ENCODE data around the gene TPM4. TPM values are rescaled to one million over a fixed set of nuclear protein-coding genes. Genes with fewer than 3 reads are reported as not detected.

TPM4 gene
- total RNA-seq, 2 experiments from 2014 or later: 592 to 611 TPM

GRCh38 chr19:16125737-16126495, 49.6 kb downstream of the TPM4 start:
- no peaks in the 10 kb centered on the region for H3K9me3 Mint-ChIP-seq
- DNase-seq: no peak
- ChIA-PET POLR2A (interaction anchor here (0.7 to 2.2 kb wide), 3 partner anchors 10 to 337 kb away, joined by 3 to 7 read pairs (median 4); partner anchors contain the start of gene HSH2D), CTCF (interaction anchor here (0.8 to 1.1 kb wide), 2 partner anchors 16 to 85 kb away, joined by 3 read pairs; no protein-coding TSS in a partner anchor)
- H3K27ac Mint-ChIP-seq: no peak overlapping the region
- H3K36me3 Mint-ChIP-seq (ENCODE audit: low read depth): peaks cover 82% of the 10 kb centered on the region
- H3K27me3 Mint-ChIP-seq: no peaks in the 10 kb centered on the region
- H3K4me1 Mint-ChIP-seq: peaks cover 11% of the 10 kb centered on the region
- H3K4me3 Mint-ChIP-seq: no peak overlapping the region

GRCh38 chr19:16127080-16127479, 50.8 kb downstream of the TPM4 start:
- CTCF ChIA-PET: interaction anchor here (1.1 kb wide), 1 partner anchor 86 kb away, joined by 3 read pairs; no protein-coding TSS in a partner anchor
- no peaks in the 10 kb centered on the region for H3K27me3 Mint-ChIP-seq
- H3K36me3 Mint-ChIP-seq (ENCODE audit: low read depth): peaks cover 83% of the 10 kb centered on the region
- DNase-seq: no peak
- peaks cover 11% of the 10 kb centered on the region for H3K4me1 Mint-ChIP-seq
- no peaks in the 10 kb centered on the region for H3K9me3 Mint-ChIP-seq
- POLR2A ChIA-PET: interaction anchor here (0.9 to 2.2 kb wide), 3 partner anchors 9 to 85 kb away, joined by 3 to 7 read pairs (median 4); partner anchors contain the start of gene HSH2D
- no peak overlapping the region for H3K4me3 Mint-ChIP-seq
- H3K27ac Mint-ChIP-seq: no peak overlapping the region

- Mint-ChIP-seq H3K27me3 (no peaks in the 10 kb centered on the region), H3K27ac (no peak overlapping the region), H3K4me3 (no peak overlapping the region), H3K36me3 (ENCODE audit: low read depth) (peaks cover 83% of the 10 kb centered on the region), H3K4me1 (peaks cover 8% of the 10 kb centered on the region), H3K9me3 (no peaks in the 10 kb centered on the region)
- DNase-seq: no peak
- ChIA-PET POLR2A (interaction anchor here (0.9 to 1.4 kb wide), 2 partner anchors 18 to 86 kb away, joined by 3 to 4 read pairs; no protein-coding TSS in a partner anchor), CTCF (no interaction called here)
These were observed 51.6 kb downstream of the TPM4 start for GRCh38 chr19:16127776-16128371.

- Mint-ChIP-seq H3K27me3 (no peaks in the 10 kb centered on the region), H3K4me3 (no peak overlapping the region), H3K4me1 (peaks cover 17% of the 10 kb centered on the region), H3K36me3 (ENCODE audit: low read depth) (peaks cover 85% of the 10 kb centered on the region), H3K9me3 (no peaks in the 10 kb centered on the region), H3K27ac (no peak overlapping the region)
- ChIA-PET POLR2A (interaction anchor here (4.0 kb wide), 1 partner anchor 12 kb away, joined by 17 read pairs; the partner anchor contains the start of gene HSH2D), CTCF (no interaction called here)
- DNase-seq: no peak
These were observed 55.4 kb downstream of the TPM4 start for GRCh38 chr19:16131648-16132047.

- Mint-ChIP-seq H3K27me3 (no peaks in the 10 kb centered on the region), H3K4me3 (no peak overlapping the region), H3K9me3 (no peaks in the 10 kb centered on the region), H3K27ac (no peak overlapping the region), H3K4me1 (peaks cover 28% of the 10 kb centered on the region), H3K36me3 (ENCODE audit: low read depth) (peaks cover 67% of the 10 kb centered on the region)
- ChIA-PET POLR2A (interaction anchor here (0.7 to 4.0 kb wide), 4 partner anchors 10 to 45 kb away, joined by 3 to 17 read pairs (median 3); partner anchors contain the start of gene HSH2D), CTCF (interaction anchor here (0.6 to 0.8 kb wide), 3 partner anchors 48 to 92 kb away, joined by 3 read pairs; no protein-coding TSS in a partner anchor)
- no peak for DNase-seq
These were observed 57.5 kb downstream of the TPM4 start for GRCh38 chr19:16133818-16134217.

- DNase-seq: no peak
- Mint-ChIP-seq H3K9me3 (no peaks in the 10 kb centered on the region), H3K4me3 (no peak overlapping the region), H3K36me3 (ENCODE audit: low read depth) (peaks cover 60% of the 10 kb centered on the region), H3K4me1 (peaks cover 35% of the 10 kb centered on the region), H3K27ac (no peak overlapping the region), H3K27me3 (no peaks in the 10 kb centered on the region)
- ChIA-PET POLR2A (interaction anchor here (1.0 to 4.0 kb wide), 2 partner anchors 9 to 12 kb away, joined by 3 to 17 read pairs; partner anchors contain the start of gene HSH2D), CTCF (interaction anchor here (0.8 kb wide), 1 partner anchor 92 kb away, joined by 3 read pairs; no protein-coding TSS in a partner anchor)
These were observed 58.2 kb downstream of the TPM4 start for GRCh38 chr19:16134510-16134909.

GRCh38 chr19:16135430-16136127, 59.3 kb downstream of the TPM4 start:
- no peaks in the 10 kb centered on the region for H3K27me3 Mint-ChIP-seq
- DNase-seq: no peak
- peaks cover 44% of the 10 kb centered on the region for H3K4me1 Mint-ChIP-seq
- H3K4me3 Mint-ChIP-seq: no peak overlapping the region
- peaks cover 49% of the 10 kb centered on the region for H3K36me3 Mint-ChIP-seq (ENCODE audit: low read depth)
- no peaks in the 10 kb centered on the region for H3K9me3 Mint-ChIP-seq
- peak overlapping the region; percentile 32 for H3K27ac Mint-ChIP-seq
- ChIA-PET CTCF (interaction anchor here (1.3 kb wide), 1 partner anchor 17 kb away, joined by 3 read pairs; no protein-coding TSS in a partner anchor), POLR2A (interaction anchor here (1.1 to 4.0 kb wide), 3 partner anchors 8 to 17 kb away, joined by 4 to 17 read pairs (median 7); partner anchors contain the start of gene HSH2D)

GRCh38 chr19:16136185-16136999, 60.1 kb downstream of the TPM4 start:
- no peak overlapping the region for H3K4me3 Mint-ChIP-seq
- DNase-seq: no peak
- H3K36me3 Mint-ChIP-seq (ENCODE audit: low read depth): peaks cover 41% of the 10 kb centered on the region
- no peak overlapping the region for H3K27ac Mint-ChIP-seq
- H3K27me3 Mint-ChIP-seq: no peaks in the 10 kb centered on the region
- no peaks in the 10 kb centered on the region for H3K9me3 Mint-ChIP-seq
- POLR2A ChIA-PET: interaction anchor here (1.1 to 2.2 kb wide), 2 partner anchors 10 to 18 kb away, joined by 4 to 7 read pairs; no protein-coding TSS in a partner anchor
- H3K4me1 Mint-ChIP-seq: peaks cover 49% of the 10 kb centered on the region
- CTCF ChIA-PET: interaction anchor here (0.6 to 1.3 kb wide), 4 partner anchors 14 to 493 kb away, joined by 3 to 5 read pairs (median 3); no protein-coding TSS in a partner anchor

- DNase-seq: peak; percentile 43
- ChIA-PET POLR2A (interaction anchor here (1.6 to 3.4 kb wide), 2 partner anchors 19 to 29 kb away, joined by 4 to 12 read pairs; no protein-coding TSS in a partner anchor), CTCF (interaction anchor here (0.5 to 0.9 kb wide), 2 partner anchors 10 to 211 kb away, joined by 3 to 5 read pairs; no protein-coding TSS in a partner anchor)
- peak overlapping the region; percentile 82 for H3K27ac Mint-ChIP-seq
- H3K36me3 Mint-ChIP-seq (ENCODE audit: low read depth): peaks cover 23% of the 10 kb centered on the region
- peaks cover 61% of the 10 kb centered on the region for H3K4me1 Mint-ChIP-seq
- H3K4me3 Mint-ChIP-seq: no peak overlapping the region
- peaks cover 2% of the 10 kb centered on the region for H3K9me3 Mint-ChIP-seq
- no peaks in the 10 kb centered on the region for H3K27me3 Mint-ChIP-seq
These were observed 63.5 kb downstream of the TPM4 start for GRCh38 chr19:16139752-16140151.

- Mint-ChIP-seq H3K9me3 (peaks cover 2% of the 10 kb centered on the region), H3K36me3 (ENCODE audit: low read depth) (peaks cover 26% of the 10 kb centered on the region), H3K27ac (peak overlapping the region; percentile 80), H3K4me1 (peaks cover 64% of the 10 kb centered on the region), H3K4me3 (no peak overlapping the region), H3K27me3 (no peaks in the 10 kb centered on the region)
- POLR2A ChIA-PET: interaction anchor here (0.6 to 4.2 kb wide), 5 partner anchors 20 to 99 kb away, joined by 3 to 28 read pairs (median 12); partner anchors contain the start of gene TPM4
- peak; percentile 27 for DNase-seq
- CTCF ChIA-PET: interaction anchor here (0.8 to 1.7 kb wide), 2 partner anchors 23 to 30 kb away, joined by 3 to 5 read pairs; no protein-coding TSS in a partner anchor
These were observed 64.7 kb downstream of the TPM4 start for GRCh38 chr19:16141043-16141442.

- POLR2A ChIA-PET: interaction anchor here (2.7 to 5.2 kb wide), 5 partner anchors 18 to 72 kb away, joined by 12 to 39 read pairs (median 28); no protein-coding TSS in a partner anchor
- peak overlapping the region; percentile 100 for H3K27ac Mint-ChIP-seq
- DNase-seq: no peak
- peaks cover 32% of the 10 kb centered on the region for H3K36me3 Mint-ChIP-seq (ENCODE audit: low read depth)
- peaks cover 65% of the 10 kb centered on the region for H3K4me1 Mint-ChIP-seq
- no peaks in the 10 kb centered on the region for H3K27me3 Mint-ChIP-seq
- peak overlapping the region; percentile 9 for H3K4me3 Mint-ChIP-seq
- CTCF ChIA-PET: interaction anchor here (0.8 to 1.7 kb wide), 3 partner anchors 25 to 31 kb away, joined by 3 to 5 read pairs (median 3); no protein-coding TSS in a partner anchor
- H3K9me3 Mint-ChIP-seq: peaks cover 2% of the 10 kb centered on the region
These were observed 65.8 kb downstream of the TPM4 start for GRCh38 chr19:16142032-16142580.

Data from activated CD4-positive, alpha-beta memory T cell treated with anti-CD3 and anti-CD28 coated beads, Interleukin-2, amount 10 ng/mL, durations not matched to agents 7 days and 5 days (primary cell).